ENCODE data around the gene RTCB.
"Not testable (repeated sequence)": the region's sequence is repeated elsewhere in the genome, so short reads cannot be mapped to it uniquely, and the experiment has no call there.

RTCB gene

GRCh38 chr22:32385681-32386080 lies 26.4 kb downstream of the RTCB start:
- no peak for DNase-seq

DNA sequence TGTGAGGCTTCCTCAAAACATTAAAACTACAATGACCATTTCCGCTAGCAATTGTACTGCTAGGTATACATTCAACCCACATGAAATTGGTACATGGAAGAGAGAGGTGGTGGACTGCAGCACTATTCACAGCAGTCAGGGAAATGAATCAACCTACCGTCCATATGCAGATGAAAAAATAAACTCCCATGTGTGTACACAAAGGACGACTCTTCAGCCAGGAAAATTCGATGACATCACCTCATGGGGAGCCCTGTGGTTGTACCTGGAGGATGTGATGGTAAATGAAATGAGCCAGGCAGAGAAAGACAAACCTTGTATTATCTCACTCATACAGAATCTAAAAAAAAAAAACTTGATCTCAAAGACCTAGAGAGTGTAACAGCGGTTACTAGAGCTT lies 31.1 kb downstream of the RTCB start:
- DNase-seq, result no peak

- DNase-seq, result peak; percentile 10
These were observed 33.3 kb downstream of the RTCB start for GRCh38 chr22:32378707-32379272.

DNA sequence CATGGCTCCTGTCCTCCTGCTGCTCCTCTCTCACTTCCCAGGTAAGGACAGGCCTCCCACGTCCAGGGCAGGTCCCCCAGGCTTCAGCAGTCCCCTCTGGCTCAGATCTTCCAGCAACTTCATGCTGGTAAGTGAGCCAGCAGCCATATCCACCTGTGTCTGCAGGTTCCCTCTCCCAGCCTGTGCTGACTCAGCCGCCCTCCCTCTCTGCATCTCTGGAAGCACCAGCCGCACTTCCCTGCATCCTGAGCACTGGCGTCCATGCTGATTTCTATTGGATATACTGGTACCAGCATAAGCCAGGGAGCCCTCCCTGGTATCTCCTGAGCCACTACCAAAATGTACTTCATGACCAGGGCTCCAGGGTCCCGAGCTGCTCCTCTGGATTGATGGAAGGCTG lies 35.4 kb downstream of the RTCB start:
- DNase-seq, result no peak

- DNase-seq, result no peak
These were observed 36.2 kb downstream of the RTCB start for GRCh38 chr22:32375678-32376450.

DNA sequence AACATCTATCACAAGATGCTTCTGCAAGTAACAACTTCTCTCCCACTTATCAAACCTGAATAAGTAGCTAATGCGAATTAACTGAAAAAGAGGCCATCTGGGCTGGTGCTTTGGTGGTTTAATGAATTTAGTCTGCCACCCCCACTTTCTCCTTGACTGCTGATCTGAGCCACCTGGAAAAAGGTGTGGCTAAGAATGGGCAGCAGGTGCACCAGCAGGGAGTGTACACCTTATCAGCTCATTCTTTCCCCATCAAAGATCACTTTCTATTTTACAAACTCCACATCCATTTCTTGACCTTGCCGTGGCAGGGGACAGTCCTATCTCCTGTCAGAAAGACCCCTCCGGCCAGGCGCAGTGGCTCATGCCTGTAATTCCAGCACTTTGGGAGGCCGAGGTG lies 47.8 kb downstream of the RTCB start:
- no peak for DNase-seq

DNA sequence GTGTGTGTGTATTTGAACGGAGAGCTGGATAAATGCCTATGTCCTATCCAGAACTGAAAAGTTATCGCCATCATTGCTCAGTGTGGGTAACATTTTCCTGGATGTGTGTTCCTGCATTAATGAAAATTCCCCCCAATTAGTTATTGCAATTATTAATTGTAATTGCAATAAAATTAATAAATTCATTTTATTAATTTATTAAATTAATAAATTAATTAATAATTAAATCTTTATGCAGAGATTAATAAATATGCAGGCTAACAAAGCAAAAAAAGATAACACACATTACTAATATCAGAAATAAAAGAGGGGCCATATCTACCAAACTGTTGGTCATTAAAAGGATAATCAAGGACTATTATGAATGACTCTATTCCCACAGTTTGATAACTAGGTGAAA lies 50.8 kb downstream of the RTCB start:
- no peak for DNase-seq

DNA sequence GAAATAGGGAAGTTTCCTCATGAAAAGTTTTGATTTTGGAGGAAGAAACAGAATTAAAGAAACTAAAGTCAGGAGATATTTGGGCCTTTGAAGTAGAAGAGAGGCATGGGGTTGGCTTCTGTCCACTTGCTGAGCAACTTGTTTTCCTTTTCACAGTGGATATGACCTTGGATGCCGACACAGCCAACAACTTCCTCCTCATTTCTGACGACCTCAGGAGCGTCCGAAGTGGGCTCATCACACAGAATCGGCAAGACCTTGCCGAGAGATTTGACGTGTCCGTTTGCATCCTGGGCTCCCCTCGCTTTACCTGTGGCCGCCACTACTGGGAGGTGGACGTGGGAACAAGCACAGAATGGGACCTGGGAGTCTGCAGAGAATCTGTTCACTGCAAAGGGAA lies 52.0 kb downstream of the RTCB start:
- DNase-seq, result not testable (repeated sequence)

DNA sequence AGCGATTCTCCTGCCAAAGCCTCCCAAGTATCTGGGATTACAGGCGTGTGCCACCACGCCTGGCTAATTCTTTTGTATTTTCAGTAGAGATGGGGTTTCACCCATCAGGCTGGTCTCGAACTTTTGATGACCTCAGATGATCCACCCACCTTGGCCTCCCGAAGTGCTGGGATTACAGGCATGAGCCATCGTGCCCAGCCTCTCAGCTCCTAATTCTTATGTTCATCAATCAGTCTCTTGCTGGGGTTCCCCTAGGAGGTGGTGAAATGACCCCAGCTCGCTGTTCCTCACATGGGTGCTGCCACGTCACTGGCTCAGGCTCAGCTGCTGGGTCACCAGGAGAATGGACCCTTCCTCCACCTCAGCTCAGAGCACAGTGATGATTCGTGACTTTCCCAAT lies 54.5 kb downstream of the RTCB start, which contains the start of gene RFPL3:
Gene RFPL3 (plus strand): TSS at position 301 of the 400 bp plus-strand sequence. CDS start 205 bp downstream, outside the sequence.
- DNase-seq, result not testable (repeated sequence)

GRCh38 chr22:32355760-32356159 lies 56.3 kb downstream of the RTCB start:
- no peak for DNase-seq

DNA sequence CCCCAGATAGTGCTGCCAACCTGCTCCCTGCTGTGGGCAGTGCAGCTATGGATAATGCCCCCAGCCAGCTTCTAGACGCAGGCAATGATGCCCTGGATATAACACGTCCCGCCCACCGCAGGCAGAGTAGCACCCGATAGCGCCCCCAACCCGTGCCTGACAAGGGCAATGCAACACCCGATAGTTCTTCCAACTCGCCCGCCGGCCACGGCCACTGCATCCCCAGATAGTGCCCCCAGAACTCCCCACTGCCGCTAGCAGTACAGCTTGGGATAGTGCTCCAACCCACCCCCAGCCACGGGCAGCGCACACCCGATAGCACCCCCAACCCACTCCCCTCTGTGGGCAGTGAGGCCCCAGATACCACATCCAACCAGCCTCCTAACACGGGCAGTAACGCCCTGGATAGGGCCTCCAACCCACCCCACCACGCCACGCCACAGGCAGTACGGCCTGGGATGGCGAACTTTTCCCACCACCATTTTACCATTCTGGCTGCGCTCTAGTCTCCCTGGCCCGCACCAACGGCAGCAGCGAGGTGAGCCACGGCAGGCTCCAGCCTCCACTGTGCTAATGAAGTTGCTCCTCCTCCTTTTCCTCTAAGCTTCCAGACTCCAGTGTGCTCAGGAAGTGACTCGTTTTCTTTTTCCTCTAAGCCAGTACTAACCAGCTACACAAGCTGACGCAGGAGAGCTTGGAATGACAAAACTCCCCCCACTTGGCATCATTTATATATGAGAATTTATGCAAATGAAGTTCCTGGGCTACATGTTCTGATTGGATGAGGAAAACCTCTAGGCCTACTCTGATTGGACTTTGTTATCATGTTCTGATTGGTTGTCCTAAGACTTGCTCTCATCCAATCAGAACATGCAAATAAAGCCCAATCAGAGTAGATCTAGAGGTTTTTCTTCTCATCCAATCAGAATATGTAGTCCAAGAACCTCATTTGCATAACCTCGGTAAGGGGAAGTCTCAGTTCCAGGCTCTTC lies 57.4 kb downstream of the RTCB start:
- no peak for DNase-seq

- no peak for DNase-seq
These were observed 58.2 kb downstream of the RTCB start for GRCh38 chr22:32353840-32354239.

DNA sequence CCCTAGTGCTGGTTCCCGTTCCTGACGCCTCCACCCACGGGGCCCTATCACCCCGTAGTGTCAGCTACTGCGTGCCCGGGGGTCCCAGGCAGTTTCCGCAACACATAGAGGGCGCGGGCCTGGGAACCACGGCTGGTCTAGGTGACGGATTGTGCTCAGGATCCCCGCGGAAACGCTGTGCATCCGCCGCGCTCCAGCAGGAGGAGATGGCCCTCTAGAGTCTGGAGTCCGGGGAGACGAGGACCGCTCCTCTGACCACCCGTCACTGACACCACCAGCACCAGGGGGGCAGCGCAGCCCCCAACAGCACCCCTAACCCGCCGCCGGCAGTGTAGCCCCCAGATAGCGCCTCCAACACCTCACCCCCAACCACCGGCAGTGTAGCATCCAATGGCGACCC lies 58.8 kb downstream of the RTCB start:
- no peak for DNase-seq

GRCh38 chr22:32352681-32353080 lies 59.4 kb downstream of the RTCB start:
- no peak for DNase-seq

DNA sequence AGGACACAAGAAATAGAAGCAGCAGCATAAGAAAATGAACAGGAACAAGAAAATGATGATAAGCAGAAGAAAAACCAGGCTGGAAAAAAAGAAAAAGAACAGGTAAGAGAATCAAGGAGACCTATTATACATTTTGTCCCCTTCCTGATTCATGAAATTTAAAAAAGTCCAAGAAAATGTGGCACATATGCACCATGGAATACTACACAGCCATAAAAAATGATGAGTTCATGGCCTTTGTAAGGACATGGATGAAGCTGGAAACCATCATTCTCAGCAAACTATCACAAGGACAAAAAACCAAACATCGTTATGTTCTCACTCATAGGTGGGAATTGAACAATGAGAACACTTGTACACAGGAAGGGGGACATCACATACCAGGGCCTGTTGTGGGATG lies 60.2 kb downstream of the RTCB start:
- not testable (repeated sequence) for DNase-seq

- DNase-seq, result no peak
These were observed 63.9 kb downstream of the RTCB start for GRCh38 chr22:32348031-32348611.

GRCh38 chr22:32343941-32344340 lies 68.1 kb downstream of the RTCB start:
- no peak for DNase-seq

GRCh38 chr22:32342977-32343376 lies 69.1 kb downstream of the RTCB start:
- DNase-seq, result no peak

DNA sequence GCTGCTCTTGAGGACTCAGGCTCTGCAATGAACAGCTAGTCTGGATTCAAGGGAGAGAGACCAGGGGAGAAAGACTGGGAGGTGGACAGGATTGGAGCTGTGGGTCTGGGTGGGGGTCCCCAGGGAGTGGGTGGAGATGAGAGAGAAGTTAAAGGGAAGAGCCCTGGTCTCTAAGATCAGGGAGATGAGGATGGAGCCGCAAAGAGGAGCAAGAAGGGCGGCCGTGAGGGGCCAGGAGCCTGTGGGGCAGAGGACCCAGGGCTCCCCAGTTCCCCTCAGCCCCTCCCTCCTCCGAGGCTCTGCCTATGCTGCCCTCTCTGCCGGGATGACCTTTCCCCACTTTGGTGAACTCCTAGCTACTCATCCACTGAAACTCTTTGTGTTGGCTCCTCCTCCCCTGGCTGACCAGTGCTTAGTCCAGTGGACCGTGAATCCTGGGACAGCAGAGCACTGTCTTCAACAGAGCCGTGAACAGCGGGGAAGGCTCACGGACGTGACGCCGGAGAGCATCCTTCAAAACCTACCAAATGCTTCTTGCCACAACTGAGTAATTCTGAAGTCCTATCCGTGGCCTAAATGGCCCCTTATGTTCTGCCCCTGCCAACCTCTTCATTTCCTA lies 70.8 kb downstream of the RTCB start:
- DNase-seq, result no peak

- DNase-seq, result no peak
These were observed 71.6 kb downstream of the RTCB start for GRCh38 chr22:32340411-32340810.

GRCh38 chr22:32339190-32340012 lies 72.6 kb downstream of the RTCB start:
- DNase-seq, result no peak

GRCh38 chr22:32338757-32339156 lies 73.3 kb downstream of the RTCB start:
- no peak for DNase-seq

Measured in stimulated activated CD4-positive, alpha-beta T cell treated with anti-CD3 and anti-CD28 coated beads, Interleukin-1b, Interleukin-23, amount 100 ng/mL, for 48 hours (primary cell).